ENCODE results near the gene PLXNA4. TPM values are rescaled to one million over a fixed set of nuclear protein-coding genes. Genes with fewer than 3 reads are reported as not detected.
A peak's percentile ranks its signal among the peaks of the same experiment; 100 is the strongest.

The PLXNA4 gene
- total RNA-seq, 2 donors from 2014 or later, result 0.41 to 2.8 TPM

DNA sequence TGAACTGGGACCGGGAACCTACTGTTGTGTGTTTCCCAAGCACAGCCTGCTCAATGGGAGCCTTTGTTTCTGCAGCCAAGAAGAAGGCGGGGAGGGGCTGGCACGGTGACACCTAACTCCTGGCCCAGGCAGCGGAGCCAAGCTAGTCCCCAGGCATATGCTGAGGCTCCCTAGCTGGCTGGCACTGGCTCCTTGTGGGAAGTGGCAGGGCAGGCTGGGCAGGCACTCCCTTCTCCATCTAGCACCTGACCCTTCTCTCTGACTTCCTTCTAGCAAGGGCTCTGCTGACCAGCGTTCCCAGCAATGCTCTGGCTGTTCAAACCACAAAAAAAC is 325.0 kb downstream of the PLXNA4 start:
- Histone ChIP-seq H3K27ac (peak overlapping the region; percentile 71 to 83), H3K36me3 (no peaks in the 10 kb centered on the region), H3K4me3 (no peak overlapping the region), H3K4me1 (replicated peaks) (peaks cover 14% of the 10 kb centered on the region), H3K9me3 (no peaks in the 10 kb centered on the region), H3K27me3 (replicated peaks; ENCODE audit: insufficient read depth) (no peaks in the 10 kb centered on the region)
- 22% methylated on average over 5 of the region's 5 CpGs for WGBS
- TF ChIP-seq CTCF (IDR thresholded peaks at IDR 0.05) (peak in 1 of 4 experiments; percentile 11), POLR2A (IDR thresholded peaks at IDR 0.05) (no peak), POLR2AphosphoS5 (IDR thresholded peaks at IDR 0.05) (peak; percentile 67)
- intact Hi-C loops (cut with DNase I), result loop anchor here (5.0 kb wide), 1 partner anchor 304 kb away; no protein-coding TSS in a partner anchor
- peak; percentile 98 for DNase-seq (ENCODE audit: low spot score)

- Histone ChIP-seq H3K4me3 (no peak overlapping the region), H3K4me1 (replicated peaks) (peaks cover 14% of the 10 kb centered on the region)
- WGBS, result 18% methylated on average over 4 of the region's 4 CpGs
These were observed 325.6 kb downstream of the PLXNA4 start for GRCh38 chr7:132250480-132251326.

GRCh38 chr7:132249256-132249971 is 326.9 kb downstream of the PLXNA4 start:
- peaks cover 14% of the 10 kb centered on the region for H3K4me1 ChIP-seq (replicated peaks)
- peak; percentile 76 for DNase-seq (ENCODE audit: low spot score)
- no peaks in the 10 kb centered on the region for H3K9me3 ChIP-seq
- WGBS, result 66% methylated on average over 19 of the region's 19 CpGs
- no peaks in the 10 kb centered on the region for H3K36me3 ChIP-seq
- intact Hi-C loops (cut with DNase I), result loop anchor here (10.0 kb wide), 1 partner anchor 245 kb away; no protein-coding TSS in a partner anchor
- no peak overlapping the region for H3K4me3 ChIP-seq
- H3K27me3 ChIP-seq (replicated peaks; ENCODE audit: insufficient read depth), result no peaks in the 10 kb centered on the region
- H3K27ac ChIP-seq, result peak overlapping the region; percentile 71 to 83
- TF ChIP-seq CTCF (IDR thresholded peaks at IDR 0.05) (peak in 3 of 4 experiments; percentile 18 to 44 (median 40)), POLR2A (IDR thresholded peaks at IDR 0.05) (no peak), POLR2AphosphoS5 (IDR thresholded peaks at IDR 0.05) (peak; percentile 48)

More at GRCh38 chr7:132250480-132251326, 325.6 kb downstream of the PLXNA4 start:
- Histone ChIP-seq H3K9me3 (no peaks in the 10 kb centered on the region), H3K36me3 (no peaks in the 10 kb centered on the region), H3K27me3 (replicated peaks; ENCODE audit: insufficient read depth) (no peaks in the 10 kb centered on the region), H3K27ac (peak overlapping the region; percentile 71 to 83)
- intact Hi-C loops (cut with DNase I), result loop anchor here (5.0 kb wide), 1 partner anchor 303 kb away; no protein-coding TSS in a partner anchor
- TF ChIP-seq POLR2A (IDR thresholded peaks at IDR 0.05) (no peak), CTCF (IDR thresholded peaks at IDR 0.05) (no peak), POLR2AphosphoS5 (IDR thresholded peaks at IDR 0.05) (no peak)
- no peak for DNase-seq (ENCODE audit: low spot score)

- Histone ChIP-seq H3K4me1 (replicated peaks) (peaks cover 14% of the 10 kb centered on the region), H3K36me3 (no peaks in the 10 kb centered on the region), H3K27ac (peak overlapping the region in 1 of 2 donors; percentile 71), H3K9me3 (no peaks in the 10 kb centered on the region), H3K27me3 (replicated peaks; ENCODE audit: insufficient read depth) (no peaks in the 10 kb centered on the region), H3K4me3 (no peak overlapping the region)
- intact Hi-C loops (cut with DNase I), result loop anchor here (10.0 kb wide), 1 partner anchor 244 kb away; no protein-coding TSS in a partner anchor
- DNase-seq (ENCODE audit: low spot score), result no peak
- 78% methylated on average over 2 of the region's 2 CpGs for WGBS
- no peak for TF ChIP-seq POLR2AphosphoS5 (IDR thresholded peaks at IDR 0.05)
- TF ChIP-seq CTCF (IDR thresholded peaks at IDR 0.05), result no peak
- no peak for TF ChIP-seq POLR2A (IDR thresholded peaks at IDR 0.05)
These were observed 327.4 kb downstream of the PLXNA4 start for GRCh38 chr7:132248841-132249240.

Data from prostate gland (tissue), 2 donors.